Myocyte (in vitro differentiated cells): ENCODE data around the gene EFCAB12. TPM values are rescaled to one million over a fixed set of nuclear protein-coding genes. Genes with fewer than 3 reads are reported as not detected.
A peak's percentile ranks its signal among the peaks of the same experiment; 100 is the strongest.
"Not testable (repeated sequence)": the region's sequence is repeated elsewhere in the genome, so short reads cannot be mapped to it uniquely, and the experiment has no call there.

Experiments used
- DNase-seq: peaks from one replicate; pipeline ENCODE4 v3.0.0-alpha.2; 2012; ENCODE audit warnings: low read depth
- total RNA-seq: library from RNA; depleted of rRNA; stranded (reverse); fragments of >200 nt; gene quantifications from 2 replicates; pipeline ENCODE4 v1.2.3, GENCODE V29; 2014

Gene EFCAB12
- total RNA-seq, 1 donor from 2014 or later: 0.35 TPM

- peak; percentile 98 for DNase-seq
These were observed 29.1 kb downstream of the EFCAB12 start for GRCh38 chr3:129399145-129399894.

GRCh38 chr3:129398803-129399144 is 29.7 kb downstream of the EFCAB12 start:
- peak; percentile 21 for DNase-seq

GRCh38 chr3:129393760-129394564 is 34.5 kb downstream of the EFCAB12 start:
- DNase-seq: not testable (repeated sequence)

GRCh38 chr3:129393271-129393670 is 35.2 kb downstream of the EFCAB12 start:
- no peak for DNase-seq

GRCh38 chr3:129392106-129392887 is 36.1 kb downstream of the EFCAB12 start:
- DNase-seq: not testable (repeated sequence)

GRCh38 chr3:129391583-129391982 is 36.9 kb downstream of the EFCAB12 start:
- DNase-seq: not testable (repeated sequence)

GRCh38 chr3:129389572-129389937 is 38.9 kb downstream of the EFCAB12 start:
- no peak for DNase-seq

- peak; percentile 45 for DNase-seq
These were observed 39.5 kb downstream of the EFCAB12 start for GRCh38 chr3:129388791-129389571.

- DNase-seq: no peak
These were observed 40.9 kb downstream of the EFCAB12 start for GRCh38 chr3:129387487-129387886.

GRCh38 chr3:129386984-129387383 is 41.5 kb downstream of the EFCAB12 start:
- DNase-seq: no peak

- DNase-seq: peak; percentile 64
These were observed 42.9 kb downstream of the EFCAB12 start for GRCh38 chr3:129385507-129385906.

GRCh38 chr3:129384594-129385323 is 43.7 kb downstream of the EFCAB12 start:
- no peak for DNase-seq

GRCh38 chr3:129384103-129384502 is 44.3 kb downstream of the EFCAB12 start:
- DNase-seq: not testable (repeated sequence)

GRCh38 chr3:129383292-129383860 is 45.1 kb downstream of the EFCAB12 start:
- DNase-seq: peak; percentile 88

- DNase-seq: no peak
These were observed 46.1 kb downstream of the EFCAB12 start for GRCh38 chr3:129382366-129382765.

GRCh38 chr3:129379582-129380358 is 48.7 kb downstream of the EFCAB12 start:
- no peak for DNase-seq

GRCh38 chr3:129378949-129379348 is 49.5 kb downstream of the EFCAB12 start:
- no peak for DNase-seq

- DNase-seq: no peak
These were observed 50.8 kb downstream of the EFCAB12 start for GRCh38 chr3:129377615-129378014.

- no peak for DNase-seq
These were observed 53.3 kb downstream of the EFCAB12 start for GRCh38 chr3:129375099-129375498.
